SK-N-SH (cell line): ENCODE measurements around the gene FAM171A2. TPM values are rescaled to one million over a fixed set of nuclear protein-coding genes. Genes with fewer than 3 reads are reported as not detected.
"Not testable (repeated sequence)": the region's sequence is repeated elsewhere in the genome, so short reads cannot be mapped to it uniquely, and the experiment has no call there.

Experiments used
- CTCF ChIA-PET: fragments of 300-600, 350-600 bp; formaldehyde crosslinking; extraction: SDS; loops from one replicate; lab custom pipeline; 2021; lab: Yijun Ruan, JAX
- POLR2A ChIA-PET: fragments of 350-600 bp; sonication (Branson Sonifier 250); formaldehyde crosslinking; extraction: SDS; loops from one replicate; lab custom pipeline; 2020; ENCODE audit warnings: antibody characterized with exemption, inconsistent platforms; lab: Yijun Ruan, JAX
- DNase-seq: peaks from one replicate; pipeline ENCODE4 v3.0.0; 2012
- H2AFZ ChIP-seq: fragments of 200-600 bp; sonication (generic); 2 replicates; pipeline ENCODE4 v1.8.1; 2016; ENCODE audit warnings: antibody characterized with exemption, mild to moderate bottlenecking, low read depth
- H3F3A ChIP-seq: fragments of 200-600 bp; sonication (generic); replicated peaks from 2 replicates; pipeline ENCODE3; 2016; ENCODE audit warnings: antibody characterized with exemption, mild to moderate bottlenecking; ENCODE audit not compliant: insufficient read depth
- H3K27ac ChIP-seq, 2 experiments: fragments of 200-500 bp in 1 of 2; fragments of 200-600 bp in 1 of 2; sonication (Bioruptor generic) in 1 of 2; sonication (generic), shearing (Covaris generic) in 1 of 2; 2 replicates each; pipeline versions ENCODE4 v1.5.1 to v1.6.1; 2014 to 2016; ENCODE audit warnings: low read depth in 2 of 2, inconsistent platforms in 1 of 2, low read length in 1 of 2, mild to moderate bottlenecking in 1 of 2, mixed read lengths in 1 of 2
- H3K27me3 ChIP-seq: fragments of 200-600 bp; sonication (generic), shearing (Covaris generic); 2 replicates; pipeline ENCODE4 v1.6.1; 2016; ENCODE audit warnings: mixed run types; ENCODE audit not compliant: insufficient read depth
- H3K36me3 ChIP-seq, 2 experiments: fragments of 200-500 bp in 1 of 2; fragments of 200-600 bp in 1 of 2; sonication (Bioruptor generic) in 1 of 2; sonication (generic) in 1 of 2; replicated peaks in 1 of 2; 2 replicates each; pipeline versions ENCODE3 to v1.5.1; 2014 to 2016; ENCODE audit warnings: low read length in 1 of 2, mild to moderate bottlenecking in 1 of 2; ENCODE audit not compliant: insufficient read depth in 2 of 2, control insufficient read depth in 1 of 2
- H3K4me1 ChIP-seq, 2 experiments: fragments of 200-500 bp in 1 of 2; fragments of 200-600 bp in 1 of 2; sonication (Bioruptor generic) in 1 of 2; sonication (generic), shearing (Covaris generic) in 1 of 2; 2 replicates each; pipeline versions ENCODE4 v1.5.1 to v1.6.1; 2014 to 2016; ENCODE audit warnings: low read depth in 1 of 2, low read length in 1 of 2, mixed run types in 1 of 2; ENCODE audit not compliant: insufficient read depth in 2 of 2, control insufficient read depth in 1 of 2
- H3K4me2 ChIP-seq: fragments of 200-600 bp; sonication (generic), shearing (Covaris generic); 2 replicates; pipeline ENCODE4 v1.6.1; 2017; ENCODE audit warnings: mixed run types
- H3K4me3 ChIP-seq, 2 experiments: fragments of 200-500 bp in 1 of 2; fragments of 200-600 bp in 1 of 2; sonication (Bioruptor generic) in 1 of 2; sonication (generic), shearing (Covaris generic) in 1 of 2; 2 replicates each; pipeline versions ENCODE4 v1.5.1 to v1.8.1; 2014 to 2016; ENCODE audit warnings: low read depth in 2 of 2, inconsistent platforms in 1 of 2, low read length in 1 of 2, mild to moderate bottlenecking in 1 of 2, mixed read lengths in 1 of 2, moderate library complexity in 1 of 2
- H3K79me2 ChIP-seq: fragments of 200-600 bp; sonication (generic); 2 replicates; pipeline ENCODE4 v1.8.1; 2017; ENCODE audit warnings: mild to moderate bottlenecking; ENCODE audit not compliant: insufficient read depth
- H3K9ac ChIP-seq: fragments of 200-600 bp; sonication (generic); 2 replicates; pipeline ENCODE4 v1.6.1; 2017; ENCODE audit warnings: mixed run types
- H3K9me2 ChIP-seq: fragments of 200-600 bp; sonication (generic); 2 replicates; pipeline ENCODE4 v1.6.1; 2017; ENCODE audit warnings: mixed run types
- H3K9me3 ChIP-seq: fragments of 200-600 bp; sonication (generic); 2 replicates; pipeline ENCODE4 v1.6.1; 2017; ENCODE audit warnings: mixed run types, mild to moderate bottlenecking, moderate library complexity
- H4K20me1 ChIP-seq: fragments of 200-600 bp; sonication (generic); 2 replicates; pipeline ENCODE4 v1.6.1; 2017; ENCODE audit warnings: mild to moderate bottlenecking, mixed run types; ENCODE audit not compliant: insufficient read depth
- EP300 ChIP-seq, 2 experiments: IDR thresholded peaks; 2 replicates each; pipeline versions ENCODE4 v1.4.0 to v1.6.1; 2012; ENCODE audit warnings: borderline replicate concordance in 1 of 2, low read depth in 1 of 2, low read length in 1 of 2
- MXI1 ChIP-seq: IDR thresholded peaks from 2 replicates; pipeline ENCODE4 v1.6.1; 2012; ENCODE audit warnings: mild to moderate bottlenecking, low read depth, low read length, improper control_type of control experiment
- NRF1 ChIP-seq: IDR thresholded peaks from 2 replicates; pipeline ENCODE4 v1.6.1; 2012; ENCODE audit warnings: low read depth, mild to moderate bottlenecking, low read length
- RCOR1 ChIP-seq: fragments of 150-350 bp; IDR thresholded peaks from 2 replicates; pipeline ENCODE4 v1.6.1; 2017; ENCODE audit warnings: antibody characterized with exemption, low read length
- SIN3A ChIP-seq: IDR thresholded peaks from 2 replicates; pipeline ENCODE4 v1.6.1; 2012; ENCODE audit warnings: low read depth, mild to moderate bottlenecking, low read length, moderate library complexity, borderline replicate concordance
- WGBS: methylation state at CpG from one replicate; pipeline ENCODE4 v1.1.6; 2017; ENCODE audit warnings: low lambda C conversion rate; 5-methylcytosine and 5-hydroxymethylcytosine counted together
- polyA plus RNA-seq, 3 experiments: library from polyadenylated mRNA; depleted of rRNA; stranded (reverse); fragments of >200 nt; gene quantifications; 2 replicates each; pipeline ENCODE4 v1.2.3, GENCODE V29; 2012
- TF ChIP-seq, protein P1 (sequence below): fragments of 200-600 bp; sonication (generic); IDR thresholded peaks from 2 replicates; pipeline ENCODE4 v1.6.1; 2017; ENCODE audit warnings: antibody characterized with exemption, mild to moderate bottlenecking, moderate library complexity

Gene FAM171A2
- polyA plus RNA-seq, 1 of the 3 experiments (the other 2 are of a cell fraction), result 4.9 TPM

DNA sequence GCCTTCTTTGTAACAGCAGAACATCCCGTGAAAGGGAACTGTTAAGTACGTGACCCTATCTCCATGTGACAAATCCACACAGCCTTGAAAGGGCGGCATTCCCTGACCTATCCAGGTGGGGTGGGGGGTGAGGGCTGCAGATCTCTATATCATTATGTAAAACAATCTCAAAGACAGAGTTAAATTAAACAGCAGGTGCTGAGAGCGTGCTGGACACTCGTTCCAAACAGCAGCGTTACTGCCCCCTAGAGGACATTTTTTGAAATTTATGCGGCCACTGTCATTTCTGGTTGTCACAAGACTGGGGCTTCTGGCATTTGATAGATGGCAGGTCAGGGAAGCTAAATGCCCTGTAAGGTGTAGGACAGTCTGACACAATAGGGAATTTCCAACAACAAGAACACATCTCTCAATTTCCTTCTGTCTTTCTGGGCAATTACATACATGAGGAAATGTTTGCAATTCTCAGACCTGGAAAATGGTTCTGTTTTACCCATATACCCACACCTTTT is 32.3 kb downstream of the FAM171A2 start (continued):
- TF ChIP-seq, protein P1, sequence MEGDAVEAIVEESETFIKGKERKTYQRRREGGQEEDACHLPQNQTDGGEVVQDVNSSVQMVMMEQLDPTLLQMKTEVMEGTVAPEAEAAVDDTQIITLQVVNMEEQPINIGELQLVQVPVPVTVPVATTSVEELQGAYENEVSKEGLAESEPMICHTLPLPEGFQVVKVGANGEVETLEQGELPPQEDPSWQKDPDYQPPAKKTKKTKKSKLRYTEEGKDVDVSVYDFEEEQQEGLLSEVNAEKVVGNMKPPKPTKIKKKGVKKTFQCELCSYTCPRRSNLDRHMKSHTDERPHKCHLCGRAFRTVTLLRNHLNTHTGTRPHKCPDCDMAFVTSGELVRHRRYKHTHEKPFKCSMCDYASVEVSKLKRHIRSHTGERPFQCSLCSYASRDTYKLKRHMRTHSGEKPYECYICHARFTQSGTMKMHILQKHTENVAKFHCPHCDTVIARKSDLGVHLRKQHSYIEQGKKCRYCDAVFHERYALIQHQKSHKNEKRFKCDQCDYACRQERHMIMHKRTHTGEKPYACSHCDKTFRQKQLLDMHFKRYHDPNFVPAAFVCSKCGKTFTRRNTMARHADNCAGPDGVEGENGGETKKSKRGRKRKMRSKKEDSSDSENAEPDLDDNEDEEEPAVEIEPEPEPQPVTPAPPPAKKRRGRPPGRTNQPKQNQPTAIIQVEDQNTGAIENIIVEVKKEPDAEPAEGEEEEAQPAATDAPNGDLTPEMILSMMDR, result peak; percentile 85
- TF ChIP-seq MXI1, result peak; percentile 84
- TF ChIP-seq RCOR1, result 0 out of 2 replicates have a peak, but pooled peaks have one; percentile 10
- TF ChIP-seq SIN3A, result no peak
- TF ChIP-seq EP300 (IDR thresholded peaks at IDR 0.05; ENCODE audit: borderline replicate concordance in 1 of 2, low read depth in 1 of 2, low read length in 1 of 2), result no peak
- no peak for TF ChIP-seq NRF1

DNA sequence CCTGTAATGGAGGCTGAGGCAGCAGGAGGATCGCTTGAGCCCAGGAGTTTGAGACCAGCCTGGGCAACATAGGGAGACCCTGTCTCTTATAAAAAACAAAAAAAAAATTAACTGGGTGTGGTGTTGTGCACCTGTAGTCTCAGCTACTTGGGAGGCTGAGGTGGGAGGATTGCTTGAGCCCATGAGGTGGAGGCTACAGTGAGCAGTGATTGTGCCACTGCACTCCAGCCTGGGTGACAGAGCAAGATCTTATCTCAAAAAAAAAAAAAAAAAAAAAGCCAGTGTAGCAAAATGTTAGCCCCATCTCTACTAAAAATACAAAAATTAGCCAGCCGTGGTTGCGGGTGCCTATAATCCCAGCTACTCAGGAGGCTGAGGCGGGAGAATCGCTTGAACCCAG is 33.4 kb downstream of the FAM171A2 start:
- H3K36me3 ChIP-seq, H3F3A ChIP-seq, H3K4me2 ChIP-seq, H3K9me3 ChIP-seq, H3K4me3 ChIP-seq, H3K4me1 ChIP-seq, H4K20me1 ChIP-seq, H2AFZ ChIP-seq, H3K27ac ChIP-seq, H3K9me2 ChIP-seq, H3K79me2 ChIP-seq, H3K27me3 ChIP-seq, DNase-seq, H3K9ac ChIP-seq: not testable (repeated sequence)
- ChIA-PET POLR2A (interaction anchor here (0.6 kb wide), 1 partner anchor 202 kb away, joined by 4 read pairs; no protein-coding TSS in a partner anchor), CTCF (interaction anchor here (1.0 to 5.2 kb wide), 16 partner anchors 11 to 184 kb away, joined by 3 to 57 read pairs (median 10); partner anchors contain the start of genes FAM171A2, GRN, TMUB2 and UBTF)
- WGBS, result 88% methylated on average over 5 of the region's 5 CpGs

DNA sequence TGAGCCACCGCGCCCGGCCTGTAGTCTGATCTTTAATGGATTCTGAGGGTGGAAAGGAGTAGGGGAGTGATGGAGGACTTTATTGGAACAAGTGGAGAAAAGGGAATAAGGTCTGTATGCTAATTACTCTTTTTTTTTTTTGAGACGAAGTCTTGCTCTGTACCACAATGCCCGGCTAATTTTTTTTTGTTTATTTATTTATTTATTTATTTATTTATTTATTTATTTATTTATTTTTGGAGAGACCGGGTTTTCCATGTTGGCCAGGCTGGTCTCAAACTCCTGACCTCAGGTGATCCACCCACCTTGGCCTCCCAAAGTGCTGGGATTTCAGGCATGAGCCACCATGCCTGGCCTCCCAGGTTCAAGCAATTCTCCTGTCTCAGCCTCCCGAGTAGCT is 34.1 kb downstream of the FAM171A2 start:
- H3K4me2 ChIP-seq, H3F3A ChIP-seq, H2AFZ ChIP-seq, POLR2A ChIA-PET, H3K9me3 ChIP-seq, H3K36me3 ChIP-seq, H3K9ac ChIP-seq, H4K20me1 ChIP-seq, H3K4me3 ChIP-seq, H3K9me2 ChIP-seq, H3K27me3 ChIP-seq, H3K79me2 ChIP-seq, H3K27ac ChIP-seq, DNase-seq, H3K4me1 ChIP-seq: not testable (repeated sequence)
- 88% methylated on average over 6 of the region's 7 CpGs for WGBS
- CTCF ChIA-PET, result interaction anchor here (1.5 to 5.2 kb wide), 6 partner anchors 10 to 131 kb away, joined by 4 to 57 read pairs (median 34); partner anchors contain the start of genes GRN and UBTF
